HepG2 (cell line): Measurements from ENCODE around the gene GNPAT. TPM values are rescaled to one million over a fixed set of nuclear protein-coding genes. Genes with fewer than 3 reads are reported as not detected.

Experiments used
- ATF2 ChIP-seq: sonication (generic); formaldehyde crosslinking; IDR thresholded peaks from 2 replicates; pipeline ENCODE4 v1.4.0; 2020; ENCODE audit warnings: missing genetic modification reagents
- BCL6 ChIP-seq: IDR thresholded peaks from 2 replicates; pipeline ENCODE4 v1.6.1; 2016; ENCODE audit warnings: missing genetic modification reagents, missing compliant biosample characterization
- BRCA1 ChIP-seq: sonication (generic); formaldehyde crosslinking; IDR thresholded peaks from 2 replicates; pipeline ENCODE4 v1.4.0; 2020; ENCODE audit warnings: missing genetic modification reagents
- CEBPB ChIP-seq: IDR thresholded peaks from 2 replicates; pipeline ENCODE4 v1.6.1; 2011; ENCODE audit warnings: low read depth, low read length, improper control_type of control experiment, borderline replicate concordance
- DMTF1 ChIP-seq: sonication (generic); formaldehyde crosslinking; IDR thresholded peaks from 2 replicates; pipeline ENCODE4 v1.4.0; 2020; ENCODE audit warnings: mild to moderate bottlenecking, missing genetic modification reagents
- DR1 ChIP-seq: sonication (generic); formaldehyde crosslinking; IDR thresholded peaks from 2 replicates; pipeline ENCODE4 v1.8.0; 2021; ENCODE audit warnings: mild to moderate bottlenecking, missing genetic modification reagents, inconsistent platforms
- FOXO4 ChIP-seq: sonication (generic); formaldehyde crosslinking; conservative IDR thresholded peaks from 2 replicates; pipeline ENCODE4 v1.8.1; 2023; ENCODE audit warnings: missing genetic modification reagents
- MLLT10 ChIP-seq: sonication (generic); formaldehyde crosslinking; IDR thresholded peaks from 2 replicates; pipeline ENCODE4 v1.4.0; 2020; ENCODE audit warnings: missing genetic modification reagents
- NR2F6 ChIP-seq, 2 experiments: IDR thresholded peaks; 2 replicates each; pipeline ENCODE4 v1.6.1; 2016; ENCODE audit warnings: antibody characterized with exemption in 1 of 2, mild to moderate bottlenecking in 1 of 2
- PAXIP1 ChIP-seq: sonication (generic); formaldehyde crosslinking; conservative IDR thresholded peaks from 2 replicates; pipeline ENCODE4 v1.4.0; 2020; ENCODE audit warnings: mild to moderate bottlenecking, missing genetic modification reagents, moderate library complexity
- RARA ChIP-seq: IDR thresholded peaks from 2 replicates; pipeline ENCODE4 v1.6.1; 2016; ENCODE audit warnings: missing genetic modification reagents, missing compliant biosample characterization
- YEATS4 ChIP-seq: sonication (generic); formaldehyde crosslinking; IDR thresholded peaks from 2 replicates; pipeline ENCODE4 v1.4.0; 2020; ENCODE audit warnings: missing genetic modification reagents, borderline replicate concordance
- ZNF142 ChIP-seq: sonication (generic); formaldehyde crosslinking; IDR thresholded peaks from 2 replicates; pipeline ENCODE4 v1.4.0; 2020; ENCODE audit warnings: missing genetic modification reagents
- ZNF703 ChIP-seq: sonication (generic); formaldehyde crosslinking; IDR thresholded peaks from 2 replicates; pipeline ENCODE4 v1.5.1; 2020; ENCODE audit warnings: missing genetic modification reagents, mild to moderate bottlenecking, moderate library complexity, borderline replicate concordance
- polyA plus RNA-seq, 8 experiments: library from polyadenylated mRNA; depleted of rRNA in 3 of 8; stranded (reverse) in 7 of 8; unstranded in 1 of 8; fragments of >200 nt; fragmentation: Illumina TruSeq in 4 of 8; extraction: Trizol in 4 of 8; gene quantifications; 2 replicates each; pipeline versions ENCODE4 v1.2.1 to v1.2.3, GENCODE V29; 2011 to 2016; ENCODE audit warnings: low read depth in 4 of 8, missing spikeins in 1 of 8, mixed read lengths in 1 of 8; ENCODE audit not compliant: insufficient read depth in 1 of 8
- total RNA-seq, 5 experiments: library from RNA; depleted of rRNA; stranded (reverse); fragments of >200 nt; fragmentation: Illumina TruSeq; extraction: Trizol; gene quantifications; 2 replicates each; pipeline ENCODE4 v1.2.3, GENCODE V29; 2016; ENCODE audit warnings: low read depth in 1 of 5

GNPAT gene
- total and polyA plus RNA-seq, 2 of the 13 experiments (the other 11 are each of a cell fraction or from before 2014, with no cell fraction given), result 58.3 to 114 TPM

GRCh38 chr1:231201979-231202633 lies 38.9 kb upstream of the GNPAT start (continued):
- TF ChIP-seq CEBPB, result 0 out of 2 replicates have a peak, but pooled peaks have one; percentile 23
- TF ChIP-seq RARA (CRISPR knock-in tag), result 0 out of 2 replicates have a peak, but pooled peaks have one; percentile 26
- no peak for TF ChIP-seq BRCA1 (CRISPR knock-in tag)
- no peak for TF ChIP-seq FOXO4
- TF ChIP-seq ZNF703 (CRISPR knock-in tag), result no peak
- no peak for TF ChIP-seq ATF2
- no peak for TF ChIP-seq DR1 (CRISPR knock-in tag)
- TF ChIP-seq DMTF1 (CRISPR knock-in tag), result no peak
- TF ChIP-seq ZNF142, result no peak
- TF ChIP-seq PAXIP1 (CRISPR knock-in tag), result peak; percentile 31; the same call in 1 of the 2 replicates
- no peak for TF ChIP-seq YEATS4 (CRISPR knock-in tag)
- peak; percentile 42; the same call in 1 of the 2 replicates for TF ChIP-seq BCL6 (CRISPR knock-in tag)
- no peak for TF ChIP-seq MLLT10 (CRISPR knock-in tag)
- TF ChIP-seq NR2F6 (IDR thresholded peaks at IDR 0.05), result peak; percentile 83
- TF ChIP-seq NR2F6 (CRISPR knock-in tag; IDR thresholded peaks at IDR 0.05), result peak; percentile 68
